ENCODE data around the gene SPI1. TPM values are rescaled to one million over a fixed set of nuclear protein-coding genes. Genes with fewer than 3 reads are reported as not detected.

The SPI1 gene
- polyA plus RNA-seq, 12 donors = 3.7 to 17.6 (median 4.6) TPM; not detected in 1

- DNase-seq = no peak
Observed at GRCh38 chr11:47389577-47390421, 11.5 kb upstream of the SPI1 start.

GRCh38 chr11:47388697-47389576, 10.6 kb upstream of the SPI1 start:
- DNase-seq = no peak

- DNase-seq = no peak
Observed at GRCh38 chr11:47387944-47388696, 9.8 kb upstream of the SPI1 start.

- DNase-seq = no peak
Observed at GRCh38 chr11:47384498-47384897, 6.2 kb upstream of the SPI1 start.

- DNase-seq = no peak
Observed at GRCh38 chr11:47383071-47383470, 4.7 kb upstream of the SPI1 start.

GRCh38 chr11:47380078-47380477, 1.7 kb upstream of the SPI1 start:
- no peak for DNase-seq

GRCh38 chr11:47379317-47379716, 970 bp upstream of the SPI1 start:
- no peak for DNase-seq

GRCh38 chr11:47378836-47379170, 456 bp upstream of the SPI1 start:
- no peak for DNase-seq

- no peak for DNase-seq
Observed at GRCh38 chr11:47377571-47378009, 757 bp downstream of the SPI1 start.

GRCh38 chr11:47376525-47377371, 1.6 kb downstream of the SPI1 start:
- DNase-seq = no peak

GRCh38 chr11:47376107-47376524, 2.2 kb downstream of the SPI1 start:
- no peak for DNase-seq

- DNase-seq = no peak
Observed at GRCh38 chr11:47375546-47376085, 2.7 kb downstream of the SPI1 start.

GRCh38 chr11:47375020-47375419, 3.3 kb downstream of the SPI1 start:
- DNase-seq = no peak

- no peak for DNase-seq
Observed at GRCh38 chr11:47374720-47375019, 3.7 kb downstream of the SPI1 start.

- peak; percentile 73 for DNase-seq
Observed at GRCh38 chr11:47373876-47374719, 4.2 kb downstream of the SPI1 start.

GRCh38 chr11:47372422-47372821, 5.9 kb downstream of the SPI1 start:
- DNase-seq = no peak

- no peak for DNase-seq
Observed at GRCh38 chr11:47369676-47370075, 8.7 kb downstream of the SPI1 start.

- no peak for DNase-seq
Observed at GRCh38 chr11:47366020-47366490, 12.3 kb downstream of the SPI1 start.

GRCh38 chr11:47361419-47361818, 16.9 kb downstream of the SPI1 start:
- DNase-seq = no peak

- no peak for DNase-seq
Observed at GRCh38 chr11:47360341-47360740, 18.0 kb downstream of the SPI1 start.
